ENCODE measurements around the gene SLC35F1.

GRCh38 chr6:118171852-118172251 is 264.8 kb downstream of the SLC35F1 start:
- TF ChIP-seq, protein P1, sequence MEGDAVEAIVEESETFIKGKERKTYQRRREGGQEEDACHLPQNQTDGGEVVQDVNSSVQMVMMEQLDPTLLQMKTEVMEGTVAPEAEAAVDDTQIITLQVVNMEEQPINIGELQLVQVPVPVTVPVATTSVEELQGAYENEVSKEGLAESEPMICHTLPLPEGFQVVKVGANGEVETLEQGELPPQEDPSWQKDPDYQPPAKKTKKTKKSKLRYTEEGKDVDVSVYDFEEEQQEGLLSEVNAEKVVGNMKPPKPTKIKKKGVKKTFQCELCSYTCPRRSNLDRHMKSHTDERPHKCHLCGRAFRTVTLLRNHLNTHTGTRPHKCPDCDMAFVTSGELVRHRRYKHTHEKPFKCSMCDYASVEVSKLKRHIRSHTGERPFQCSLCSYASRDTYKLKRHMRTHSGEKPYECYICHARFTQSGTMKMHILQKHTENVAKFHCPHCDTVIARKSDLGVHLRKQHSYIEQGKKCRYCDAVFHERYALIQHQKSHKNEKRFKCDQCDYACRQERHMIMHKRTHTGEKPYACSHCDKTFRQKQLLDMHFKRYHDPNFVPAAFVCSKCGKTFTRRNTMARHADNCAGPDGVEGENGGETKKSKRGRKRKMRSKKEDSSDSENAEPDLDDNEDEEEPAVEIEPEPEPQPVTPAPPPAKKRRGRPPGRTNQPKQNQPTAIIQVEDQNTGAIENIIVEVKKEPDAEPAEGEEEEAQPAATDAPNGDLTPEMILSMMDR (conservative IDR thresholded peaks at IDR 0.05): no peak
- TF ChIP-seq ZFX (IDR thresholded peaks at IDR 0.05): no peak
